ENCODE data around the gene MNT.

The MNT gene

GRCh38 chr17:2362881-2363280 lies 38.0 kb downstream of the MNT start:
- DNase-seq, result no peak

DNA sequence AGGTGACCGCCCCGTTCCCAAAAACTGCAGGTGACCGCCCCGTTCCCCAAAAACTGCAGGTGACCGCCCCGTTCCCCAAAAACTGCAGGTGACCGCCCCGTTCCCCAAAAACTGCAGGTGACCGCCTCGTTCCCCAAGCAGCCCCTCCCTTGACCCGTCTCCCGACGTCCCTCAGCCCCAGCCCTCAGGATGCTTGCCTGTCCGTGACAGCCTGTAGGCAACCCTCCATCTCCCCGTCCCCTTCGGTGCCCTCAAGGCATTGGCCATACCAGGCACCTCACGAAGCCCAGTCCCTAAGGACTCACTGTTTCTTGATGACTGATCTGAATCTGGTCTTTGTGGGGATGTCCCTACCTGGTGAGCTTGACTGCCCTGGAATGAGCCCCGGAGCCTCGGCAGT lies 38.4 kb downstream of the MNT start:
- no peak for DNase-seq

DNA sequence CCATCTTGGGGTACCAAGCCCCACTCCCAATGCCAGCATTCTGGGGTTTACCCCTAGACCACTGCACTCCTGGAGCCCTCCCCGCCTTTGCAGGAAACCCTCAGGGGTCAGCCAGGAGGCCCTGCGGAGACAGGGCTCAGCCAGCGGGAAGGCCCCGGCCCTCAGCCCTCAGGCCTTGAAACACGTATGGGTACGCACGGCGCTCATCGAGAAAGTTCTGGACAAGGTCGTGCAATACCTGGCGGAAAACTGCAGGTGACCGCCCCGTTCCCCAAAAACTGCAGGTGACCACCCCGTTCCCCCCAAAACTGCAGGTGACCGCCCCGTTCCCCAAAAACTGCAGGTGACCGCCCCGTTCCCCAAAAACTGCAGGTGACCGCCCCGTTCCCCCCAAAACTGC lies 38.8 kb downstream of the MNT start:
- no peak for DNase-seq

DNA sequence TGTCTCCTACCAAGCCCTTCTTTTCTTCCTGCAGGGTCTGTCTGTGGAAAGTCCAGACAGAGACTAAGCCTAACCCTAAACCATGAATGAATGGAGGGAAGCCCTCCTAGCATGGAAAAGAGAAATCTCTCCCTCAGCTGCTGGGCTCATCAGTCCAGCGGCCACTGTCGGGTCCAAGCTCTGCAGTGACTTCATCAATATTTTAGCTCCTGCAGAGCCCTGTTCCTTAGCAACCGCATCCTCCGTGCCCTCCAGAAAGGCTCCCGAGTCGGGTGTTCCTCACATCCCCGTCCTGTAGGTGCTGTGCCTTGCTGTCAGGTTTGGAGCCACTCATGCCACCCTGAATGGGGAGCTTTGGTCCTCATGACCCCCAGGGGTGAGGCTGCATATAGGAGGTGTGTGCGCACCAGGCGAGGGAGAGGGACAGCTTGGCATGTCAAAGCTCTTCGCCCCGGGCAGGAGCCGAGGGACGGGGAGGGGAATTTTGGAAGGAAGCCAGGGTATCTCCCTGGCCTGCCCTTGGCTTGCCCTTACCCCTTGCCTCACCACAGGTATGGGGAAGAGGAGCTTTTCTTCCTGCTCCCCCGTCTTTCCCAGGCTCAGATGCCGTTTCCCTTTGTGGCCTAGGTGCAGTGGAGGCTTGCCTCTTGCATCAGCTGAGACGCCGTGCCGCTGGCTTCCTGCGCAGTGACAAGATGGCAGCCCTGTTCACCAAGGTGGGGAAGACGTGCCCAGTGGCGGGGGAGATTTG lies 39.7 kb downstream of the MNT start:
- no peak for DNase-seq

DNA sequence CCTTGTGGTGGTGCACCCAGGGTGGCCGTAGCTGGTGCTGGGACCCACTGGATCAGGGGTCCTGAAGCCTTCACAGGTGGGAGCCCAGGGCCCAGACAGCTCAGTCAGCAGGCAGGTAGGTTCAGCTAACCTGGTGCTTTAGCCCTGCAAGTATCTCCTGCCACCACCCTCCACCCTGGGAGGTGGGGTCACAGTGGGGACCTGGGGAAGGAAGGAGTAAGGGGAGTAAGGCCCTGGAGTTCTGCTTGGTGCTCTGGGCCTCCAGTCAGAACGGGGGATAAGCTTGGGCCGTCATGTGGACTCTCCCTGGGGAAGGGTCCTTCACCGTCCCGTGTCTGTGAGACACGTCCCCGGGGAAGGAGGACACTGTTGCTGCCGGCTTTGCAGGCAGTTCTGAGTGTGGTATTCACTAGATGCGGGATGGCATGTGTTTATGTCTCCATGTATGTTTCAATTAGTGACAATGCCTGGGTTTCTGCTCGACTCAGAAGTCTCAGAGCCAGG lies 42.9 kb downstream of the MNT start:
- no peak for DNase-seq

DNA sequence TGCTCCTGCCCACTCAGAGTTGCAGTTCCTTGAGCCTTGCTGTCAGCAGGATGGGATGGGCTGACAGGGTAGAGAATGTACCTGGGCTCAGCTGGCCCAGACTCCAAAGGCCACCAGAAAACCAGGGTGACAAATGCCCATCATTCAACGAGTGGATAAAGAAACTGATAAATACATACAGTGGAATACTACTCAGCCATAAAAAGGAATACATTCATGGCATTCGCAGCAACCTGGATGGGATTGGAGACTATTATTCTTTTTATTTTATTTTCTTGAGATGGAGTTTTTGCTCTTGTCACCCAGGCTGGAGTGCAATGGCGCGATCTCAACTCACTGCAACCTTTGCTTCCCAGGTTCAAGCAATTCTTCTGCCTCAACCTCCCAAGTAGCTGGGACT lies 43.6 kb downstream of the MNT start:
- DNase-seq, result no peak

GRCh38 chr17:2354311-2354710 lies 46.5 kb downstream of the MNT start:
- DNase-seq, result no peak

DNA sequence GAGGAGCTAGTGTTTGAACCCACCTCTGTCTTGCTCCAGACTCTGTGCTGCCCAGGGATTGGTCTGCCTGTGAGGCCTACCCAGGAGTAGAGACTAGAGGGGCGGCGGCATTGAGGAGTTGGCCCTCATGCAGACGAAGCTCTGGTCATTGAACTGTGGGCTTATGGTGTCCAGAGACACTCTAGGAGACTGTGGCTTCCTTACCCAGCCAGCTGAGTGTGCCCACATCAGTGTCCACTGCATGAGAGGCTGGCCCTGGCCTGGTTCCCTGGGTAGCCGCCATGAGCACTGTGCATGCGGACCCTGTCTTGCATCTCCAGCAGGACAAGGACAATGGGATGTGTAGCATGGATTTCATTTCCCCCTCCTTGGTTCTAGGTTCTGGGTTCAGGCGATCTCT lies 49.6 kb downstream of the MNT start:
- DNase-seq, result no peak

DNA sequence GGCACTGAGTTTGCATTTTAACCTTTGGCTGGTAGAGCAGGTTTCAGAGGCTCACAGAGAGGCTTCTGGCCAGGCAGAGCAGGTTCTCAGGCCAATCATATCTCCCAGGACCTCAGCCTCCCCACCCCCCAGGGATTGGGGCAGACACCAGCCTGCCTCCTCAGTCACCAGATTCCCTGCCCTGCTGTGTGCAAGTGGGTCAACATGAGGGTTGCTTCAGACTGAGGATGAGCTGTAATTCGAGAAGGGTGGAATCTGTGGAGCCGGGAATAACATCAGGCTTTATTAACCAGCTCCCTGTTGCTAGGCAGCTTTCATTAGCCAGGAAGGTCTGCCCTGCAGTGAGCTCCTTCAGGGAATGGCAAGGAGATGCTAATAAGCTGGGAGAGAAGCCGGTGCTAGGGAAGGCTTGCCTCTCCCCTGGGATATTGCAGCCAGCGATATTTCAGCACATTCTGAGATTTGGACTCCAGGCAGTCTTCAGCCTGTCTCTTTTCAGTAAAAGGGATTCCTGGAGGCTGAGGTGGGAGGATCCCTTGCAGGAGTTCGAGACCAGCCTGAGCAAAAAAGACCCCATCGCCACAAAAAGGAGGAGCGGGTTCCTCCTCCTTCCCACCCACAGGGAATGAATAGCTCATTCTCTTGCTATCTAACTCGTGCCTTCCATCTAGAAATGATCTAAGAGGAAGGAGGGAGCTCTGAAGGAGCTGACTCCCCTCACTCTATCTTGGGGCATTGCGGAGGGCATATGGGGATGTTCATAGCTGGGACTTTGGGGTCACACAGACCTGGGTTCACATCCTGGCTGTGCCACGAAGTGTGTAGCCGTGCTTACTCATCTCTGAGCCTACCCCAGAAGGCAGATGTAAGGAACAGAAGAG lies 52.8 kb downstream of the MNT start:
- peak; percentile 99 for DNase-seq

- DNase-seq, result no peak
These were observed 54.4 kb downstream of the MNT start for GRCh38 chr17:2346475-2346874.

DNA sequence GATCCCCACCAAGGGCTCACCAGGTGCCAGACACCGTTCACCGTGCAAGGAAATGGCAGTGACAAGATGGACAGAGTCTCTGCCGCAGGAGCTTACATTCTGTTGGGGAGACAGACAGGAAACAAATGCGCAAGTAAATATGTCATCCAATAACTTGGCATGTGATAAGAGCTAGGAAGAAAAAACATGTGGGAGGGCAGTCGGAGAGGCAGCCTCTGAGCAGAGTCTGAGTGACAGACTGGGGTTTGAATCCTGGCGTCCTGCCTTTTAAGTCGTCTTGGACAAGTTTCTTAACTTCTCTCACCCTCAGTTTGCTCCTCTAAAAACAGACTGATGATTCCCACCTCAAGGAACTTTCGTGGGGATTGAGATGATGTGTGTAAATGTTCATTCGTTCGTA lies 56.3 kb downstream of the MNT start:
- DNase-seq, result no peak

- DNase-seq, result no peak
These were observed 57.4 kb downstream of the MNT start for GRCh38 chr17:2343421-2343820.

DNA sequence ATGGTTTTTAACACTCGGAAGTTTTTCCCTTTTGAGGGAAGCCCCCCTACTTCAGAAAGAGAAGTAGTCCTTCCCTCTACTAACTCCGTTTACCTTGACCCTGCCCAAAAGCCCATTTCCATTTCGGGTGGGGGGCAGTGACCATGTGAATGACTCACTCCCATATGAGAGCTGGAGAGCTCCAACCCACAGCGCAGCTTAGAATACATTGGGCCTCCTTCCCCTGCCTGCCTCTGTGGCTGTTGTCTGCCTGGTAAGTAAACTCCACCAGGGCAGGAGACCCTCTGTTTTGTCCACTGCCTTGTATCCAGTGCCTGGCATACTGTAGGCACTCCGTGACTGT lies 62.6 kb downstream of the MNT start:
- peak; percentile 48 for DNase-seq

DNA sequence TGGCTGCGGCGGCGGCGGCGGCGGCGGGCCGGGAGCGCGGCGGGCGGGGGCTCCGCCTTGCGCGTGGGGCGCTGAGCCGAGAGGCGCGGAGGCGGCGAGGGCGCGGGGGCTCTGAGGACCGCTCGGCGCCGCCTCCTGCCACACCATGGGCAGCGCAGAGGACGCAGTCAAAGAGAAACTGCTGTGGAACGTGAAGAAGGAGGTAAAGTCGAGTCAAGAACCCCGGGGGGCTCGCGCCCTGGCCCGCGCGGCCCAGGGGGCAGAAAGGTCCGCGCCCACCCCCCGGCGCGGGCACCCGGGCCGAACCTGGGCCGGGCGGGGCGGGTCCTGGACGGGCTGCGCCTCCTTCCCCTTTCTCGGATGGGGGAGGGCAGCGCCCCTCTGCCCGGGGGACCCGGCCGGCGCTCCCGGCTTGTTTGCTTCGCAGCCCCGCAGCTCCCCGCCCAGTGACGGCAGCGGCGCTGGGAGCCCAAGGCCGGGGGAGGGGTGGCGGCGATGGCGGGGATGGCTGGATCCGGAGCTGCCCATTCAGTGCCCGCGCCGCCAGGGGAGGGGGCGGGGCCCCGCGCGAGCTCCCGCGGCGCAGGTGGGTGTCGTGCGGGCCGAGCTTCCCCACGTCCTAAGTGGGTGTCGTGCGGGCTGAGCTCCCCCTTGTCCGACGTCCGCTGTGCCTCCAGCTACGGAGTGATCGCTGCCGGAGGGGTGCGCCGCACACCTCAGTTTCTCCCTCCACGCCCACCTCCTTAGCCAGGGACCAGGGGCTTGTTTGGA lies 63.1 kb downstream of the MNT start:
- peak; percentile 76 for DNase-seq

DNA sequence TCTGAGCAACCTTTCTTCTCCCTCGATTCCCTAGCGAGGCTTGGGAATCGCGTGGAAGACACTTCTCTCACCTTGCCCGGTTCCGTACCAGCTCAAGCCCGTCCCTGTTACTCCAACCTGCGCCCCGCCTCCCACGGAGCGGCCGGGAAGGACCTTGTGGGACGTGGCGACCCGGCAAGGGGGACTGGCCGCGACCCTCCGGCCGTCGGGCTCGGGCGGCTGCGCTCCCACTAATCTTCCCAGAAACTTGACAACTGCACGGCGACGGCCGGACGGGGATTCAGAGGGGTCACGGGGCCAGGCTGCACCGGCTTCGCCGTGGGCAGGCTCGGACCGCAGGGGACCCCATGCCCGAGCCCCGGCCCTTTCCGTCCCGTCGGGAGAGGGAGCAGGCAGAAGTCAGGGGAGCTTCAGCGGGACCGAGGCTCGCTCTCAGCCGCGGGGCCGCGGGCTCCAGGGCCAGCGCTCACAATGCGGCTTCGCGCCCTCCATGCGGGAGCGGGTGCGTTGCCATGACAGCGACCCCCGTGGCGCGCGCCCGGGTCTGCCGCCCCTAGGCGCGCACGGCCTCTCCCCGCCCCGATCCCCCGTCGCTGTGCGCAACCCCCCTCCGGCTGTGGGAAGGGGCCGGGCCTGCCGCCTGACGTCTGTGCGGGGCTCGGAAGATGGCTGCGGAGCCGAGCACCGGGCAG lies 63.9 kb downstream of the MNT start, which contains the start of gene SGSM2:
Gene SGSM2, plus strand, starts transcription at position 650 of the 692 bp plus-strand sequence. CDS start 188 bp downstream, outside the sequence.
- peak; percentile 92 for DNase-seq

DNA sequence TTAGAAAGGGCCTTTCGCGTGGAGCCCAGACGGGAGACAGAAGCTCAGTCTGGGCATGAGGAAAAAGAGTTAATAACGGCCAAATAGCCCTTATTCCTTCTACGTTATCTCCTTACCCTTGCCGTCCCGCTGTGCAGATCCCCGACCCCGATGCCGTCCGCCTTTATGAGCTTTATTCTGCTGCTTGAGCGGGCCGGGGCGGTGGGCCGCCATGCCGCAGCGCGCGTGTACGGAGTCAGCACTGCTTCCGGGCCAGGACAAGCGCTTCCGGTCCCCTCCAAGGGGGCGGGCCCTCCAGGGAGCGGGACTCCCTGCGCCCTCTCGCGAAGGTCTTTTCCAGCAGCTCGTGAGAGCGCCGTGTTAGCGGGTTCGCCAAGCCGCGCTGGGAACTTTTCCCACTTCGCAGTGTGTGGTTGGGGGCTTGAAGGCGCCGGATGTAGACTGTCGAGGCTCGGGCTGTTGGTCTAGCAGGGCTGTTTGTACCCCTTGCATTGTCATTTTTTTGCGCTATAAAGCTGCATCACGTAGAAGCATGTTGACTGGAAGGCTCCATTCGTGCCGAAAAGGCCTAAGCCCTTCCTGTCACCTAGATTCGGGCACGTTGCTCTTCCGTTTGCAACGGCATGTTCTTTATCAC lies 64.5 kb downstream of the MNT start, which contains the start of gene TSR1:
Gene TSR1, minus strand, starts transcription at position 243 of the 637 bp plus-strand sequence. Its CDS starts 30 bp downstream, at position 213.
- DNase-seq, result peak; percentile 98

DNA sequence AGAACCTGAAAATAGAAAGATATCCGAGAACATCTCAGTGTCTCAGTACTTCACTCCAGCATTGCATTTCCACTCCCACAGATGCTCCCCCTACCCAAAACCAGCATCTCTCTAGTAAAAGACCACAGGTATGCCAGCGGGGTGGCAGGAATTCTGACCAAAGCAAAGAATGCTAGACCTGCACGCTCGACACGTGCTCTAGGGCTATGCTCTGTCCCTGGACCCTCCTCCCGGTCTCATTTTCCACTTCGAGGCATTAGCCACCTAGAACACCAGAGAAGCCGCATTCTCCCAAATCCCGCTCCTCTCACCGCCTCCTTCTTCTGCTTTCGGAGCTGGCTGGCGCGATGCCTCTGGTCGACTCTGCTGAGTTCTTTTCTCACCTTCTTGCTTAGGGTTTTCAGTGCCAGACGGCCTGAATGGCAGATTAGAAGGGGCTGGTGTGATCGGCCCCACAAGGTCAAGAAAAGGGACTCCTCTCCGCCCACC lies 65.1 kb downstream of the MNT start:
- peak; percentile 51 for DNase-seq

Data from NCI-H82 (cell line).